Neural progenitor cell (in vitro differentiated cells): Measurements from ENCODE around the gene CPNE2.

ENCODE experiments used
- EZH2 ChIP-seq: fragments of 200-600 bp; sonication (generic); IDR thresholded peaks from 2 replicates; pipeline ENCODE4 v1.6.1; 2017; ENCODE audit warnings: antibody characterized with exemption, mild to moderate bottlenecking, moderate library complexity
- TF ChIP-seq, protein P1 (sequence below): fragments of 200-600 bp; sonication (generic); IDR thresholded peaks from 2 replicates; pipeline ENCODE4 v1.5.1; 2017; ENCODE audit warnings: antibody characterized with exemption, mild to moderate bottlenecking

DNA sequence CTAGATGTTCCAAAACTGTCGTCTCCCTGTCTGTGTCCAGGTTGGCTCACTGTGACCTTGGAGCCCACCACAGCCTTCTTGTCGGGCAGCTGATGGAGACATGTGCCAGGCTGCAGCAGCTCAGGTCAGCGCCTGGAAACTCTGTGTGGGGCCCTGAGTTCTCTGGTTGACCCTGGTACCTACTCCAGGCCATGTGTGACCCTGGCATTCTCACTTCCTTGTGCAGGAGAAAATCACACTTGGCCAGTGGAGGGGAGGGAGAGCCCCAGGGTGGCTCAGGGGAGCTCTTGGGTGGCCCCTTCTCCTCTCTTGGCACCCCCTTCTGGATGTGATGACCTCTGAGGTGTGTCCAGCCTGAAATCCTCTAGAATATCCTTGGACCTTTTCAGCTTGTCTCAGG is 25.0 kb upstream of the CPNE2 start:
- TF ChIP-seq, protein P1, sequence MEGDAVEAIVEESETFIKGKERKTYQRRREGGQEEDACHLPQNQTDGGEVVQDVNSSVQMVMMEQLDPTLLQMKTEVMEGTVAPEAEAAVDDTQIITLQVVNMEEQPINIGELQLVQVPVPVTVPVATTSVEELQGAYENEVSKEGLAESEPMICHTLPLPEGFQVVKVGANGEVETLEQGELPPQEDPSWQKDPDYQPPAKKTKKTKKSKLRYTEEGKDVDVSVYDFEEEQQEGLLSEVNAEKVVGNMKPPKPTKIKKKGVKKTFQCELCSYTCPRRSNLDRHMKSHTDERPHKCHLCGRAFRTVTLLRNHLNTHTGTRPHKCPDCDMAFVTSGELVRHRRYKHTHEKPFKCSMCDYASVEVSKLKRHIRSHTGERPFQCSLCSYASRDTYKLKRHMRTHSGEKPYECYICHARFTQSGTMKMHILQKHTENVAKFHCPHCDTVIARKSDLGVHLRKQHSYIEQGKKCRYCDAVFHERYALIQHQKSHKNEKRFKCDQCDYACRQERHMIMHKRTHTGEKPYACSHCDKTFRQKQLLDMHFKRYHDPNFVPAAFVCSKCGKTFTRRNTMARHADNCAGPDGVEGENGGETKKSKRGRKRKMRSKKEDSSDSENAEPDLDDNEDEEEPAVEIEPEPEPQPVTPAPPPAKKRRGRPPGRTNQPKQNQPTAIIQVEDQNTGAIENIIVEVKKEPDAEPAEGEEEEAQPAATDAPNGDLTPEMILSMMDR: no peak
- no peak for TF ChIP-seq EZH2
